ENCODE results near the gene ZNF107.
"Not testable (repeated sequence)": the region's sequence is repeated elsewhere in the genome, so short reads cannot be mapped to it uniquely, and the experiment has no call there.

Gene ZNF107

GRCh38 chr7:64651203-64651602 lies 14.7 kb upstream of the ZNF107 start:
- DNase-seq: no peak

DNA sequence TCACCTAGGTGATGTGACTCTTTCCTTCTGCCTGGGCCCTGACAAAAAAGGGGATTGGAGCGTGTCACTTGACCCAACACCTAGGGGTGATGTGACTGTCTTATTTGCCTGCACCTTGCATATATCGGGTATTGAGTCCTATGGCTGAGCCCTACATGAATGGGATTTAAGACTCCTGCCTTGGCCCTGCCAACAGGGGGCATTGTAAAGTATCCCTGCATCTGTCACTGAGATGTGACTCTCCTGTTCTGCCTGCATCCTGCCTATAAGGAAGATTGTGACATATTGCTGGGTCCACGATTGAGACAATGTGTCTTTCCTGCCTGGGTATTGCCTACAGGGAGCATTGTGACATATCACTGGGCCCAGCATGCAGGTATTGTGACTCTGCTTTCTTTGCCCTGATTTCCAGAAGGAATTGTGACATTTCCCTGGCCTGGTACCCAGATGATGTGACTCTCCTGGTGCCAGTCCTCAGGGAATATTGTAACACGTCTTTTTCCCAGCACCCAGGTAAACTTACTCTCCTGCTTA lies 14.2 kb upstream of the ZNF107 start:
- DNase-seq: no peak

DNA sequence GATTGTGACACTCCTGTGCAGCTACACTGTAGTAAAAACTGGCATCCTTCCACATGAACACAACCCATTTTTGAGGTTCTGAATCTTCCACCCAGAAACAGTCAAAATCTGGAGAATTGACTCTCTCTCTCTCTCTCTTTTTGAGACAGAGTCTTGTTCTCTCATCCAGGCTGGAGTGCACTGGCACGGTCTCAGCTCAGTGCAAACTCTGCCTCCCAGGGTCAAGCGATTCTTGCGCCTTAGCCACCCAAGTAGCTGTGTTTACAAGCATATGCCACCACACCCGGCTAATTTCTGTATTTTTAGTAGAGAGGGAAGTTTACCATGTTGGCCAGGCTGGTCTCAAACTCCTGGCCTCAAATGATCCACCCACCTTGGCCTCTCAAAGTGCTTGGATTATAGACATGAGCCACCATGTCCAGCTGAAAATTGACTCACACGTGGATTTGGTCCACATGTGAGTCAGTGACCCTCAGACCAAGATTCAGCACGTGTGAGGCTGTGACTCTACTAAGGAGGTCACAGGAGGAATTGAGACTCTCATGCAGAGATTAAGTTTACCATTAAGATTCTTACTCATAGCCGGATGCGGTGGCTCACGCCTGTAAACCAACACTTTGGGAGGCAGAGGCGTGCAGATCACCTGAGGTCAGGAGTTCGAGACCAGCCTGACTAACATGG lies 12.1 kb upstream of the ZNF107 start:
- no peak for DNase-seq

DNA sequence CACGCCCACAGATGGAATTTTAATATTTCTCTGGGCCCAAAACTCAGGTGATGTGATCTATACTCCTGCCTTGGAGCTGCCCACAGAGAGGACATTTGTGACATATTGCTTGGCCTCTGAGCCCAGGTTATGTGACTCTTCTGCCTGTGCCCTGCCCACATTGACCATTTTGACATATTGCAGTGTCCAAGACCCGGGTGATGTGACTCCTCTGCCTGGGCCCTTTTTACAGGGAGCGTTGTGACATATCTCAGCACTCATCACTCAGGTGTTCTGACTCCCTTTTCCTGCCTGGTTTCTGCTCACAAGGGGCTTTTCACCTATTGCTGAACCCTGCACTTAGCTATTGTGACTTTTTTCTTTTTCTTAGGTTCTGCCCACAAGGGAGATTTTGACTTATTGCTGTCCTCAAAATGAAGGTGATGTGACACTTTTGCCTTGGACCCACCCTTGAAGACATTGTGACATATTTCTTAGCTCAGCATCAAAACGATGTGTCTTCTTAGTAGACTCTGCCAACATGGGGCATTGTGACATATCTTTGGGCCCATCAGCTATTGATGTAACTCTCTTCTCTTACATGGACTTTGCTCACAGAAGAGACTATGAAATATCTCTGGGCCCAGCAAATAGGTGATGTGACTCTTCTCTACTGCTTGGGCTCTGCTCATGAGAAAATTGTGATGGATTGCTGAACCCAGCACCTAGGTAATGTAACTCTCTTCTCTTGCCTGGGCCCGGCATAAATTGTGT lies 11.0 kb upstream of the ZNF107 start:
- no peak for DNase-seq

DNA sequence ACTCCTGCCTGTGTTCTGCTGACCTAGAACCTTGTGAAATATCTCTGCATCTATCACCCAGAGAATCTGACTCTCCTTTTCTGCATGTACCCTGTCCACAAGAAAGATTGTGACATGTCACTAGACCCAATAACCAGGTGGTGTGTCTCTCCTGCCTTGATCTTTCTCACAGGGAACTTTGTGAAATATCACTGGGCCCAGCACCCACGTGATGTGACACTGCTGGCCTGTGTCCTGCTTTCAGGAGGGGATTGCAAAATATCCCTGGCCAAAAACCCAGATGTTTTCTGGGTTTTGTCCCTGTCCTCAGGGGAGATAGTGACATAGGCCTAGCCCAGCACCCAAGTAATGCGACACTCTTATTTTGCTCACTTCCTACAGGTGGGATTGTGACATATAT lies 10.1 kb upstream of the ZNF107 start:
- no peak for DNase-seq

- no peak for DNase-seq
These were observed 9.4 kb upstream of the ZNF107 start for GRCh38 chr7:64656489-64656888.

DNA sequence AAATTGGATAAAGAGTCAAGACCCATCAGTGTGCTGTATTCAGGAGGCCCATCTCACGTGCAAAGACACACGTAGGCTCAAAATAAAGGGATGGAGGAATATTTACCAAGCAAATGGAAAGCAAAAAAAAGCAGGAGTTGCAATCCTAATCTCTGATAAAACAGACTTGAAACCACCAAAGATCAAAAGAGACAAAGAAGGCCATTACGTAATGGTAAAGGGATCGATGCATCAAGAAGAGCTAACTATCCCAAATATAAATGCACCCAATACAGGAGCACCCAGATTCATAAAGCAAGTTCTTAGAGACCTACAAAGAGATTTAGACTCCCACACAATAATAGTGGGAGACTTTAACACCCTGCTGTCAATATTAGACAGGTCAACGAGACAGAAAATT lies 3.8 kb upstream of the ZNF107 start:
- DNase-seq: not testable (repeated sequence)

- no peak for DNase-seq
These were observed 724 bp downstream of the ZNF107 start for GRCh38 chr7:64666663-64667050.

DNA sequence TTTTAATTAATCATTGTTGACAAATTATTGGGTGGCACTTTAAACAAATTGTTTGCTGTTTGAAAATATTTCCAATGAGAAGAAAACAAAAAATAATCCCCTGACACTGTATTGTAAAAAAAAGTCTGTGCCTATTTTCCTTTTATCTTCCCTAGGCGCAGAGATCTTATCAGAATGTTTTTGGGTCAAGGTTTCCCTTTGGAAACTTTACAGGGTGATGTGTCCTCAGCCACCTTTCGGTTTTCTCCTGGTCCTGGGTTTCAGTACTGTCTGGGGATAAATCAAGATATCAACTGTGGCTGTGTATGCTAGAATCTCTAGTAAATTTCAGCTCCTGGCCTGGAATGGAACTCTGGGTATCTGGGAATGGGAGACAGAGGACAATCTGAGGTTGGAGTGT lies 1.4 kb downstream of the ZNF107 start:
- DNase-seq: no peak

GRCh38 chr7:64672414-64672813 lies 6.5 kb downstream of the ZNF107 start:
- no peak for DNase-seq

- no peak for DNase-seq
These were observed 19.2 kb downstream of the ZNF107 start for GRCh38 chr7:64685091-64685490.

- DNase-seq: no peak
These were observed 19.8 kb downstream of the ZNF107 start for GRCh38 chr7:64685741-64686140.

GRCh38 chr7:64686493-64687184 lies 20.7 kb downstream of the ZNF107 start:
- DNase-seq: no peak

DNA sequence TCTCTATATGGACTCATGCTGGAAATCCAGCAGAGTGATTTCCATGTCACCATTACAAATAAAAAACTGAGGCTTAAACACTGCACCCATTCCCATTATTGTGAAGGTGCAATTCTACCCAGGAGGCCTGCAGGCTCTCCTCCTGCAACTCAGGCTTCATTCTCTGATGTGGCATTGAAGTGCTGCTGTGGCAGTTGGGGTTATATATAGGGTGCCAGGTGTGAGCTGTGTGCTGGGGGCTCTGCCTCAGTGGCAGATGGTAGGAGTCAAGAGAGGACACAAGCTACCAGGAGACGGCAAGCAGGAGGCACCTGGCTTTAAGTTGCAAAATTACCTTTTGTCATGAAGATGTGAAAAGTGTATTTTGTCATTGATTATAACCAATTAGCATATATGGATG lies 21.3 kb downstream of the ZNF107 start:
- DNase-seq: no peak

DNA sequence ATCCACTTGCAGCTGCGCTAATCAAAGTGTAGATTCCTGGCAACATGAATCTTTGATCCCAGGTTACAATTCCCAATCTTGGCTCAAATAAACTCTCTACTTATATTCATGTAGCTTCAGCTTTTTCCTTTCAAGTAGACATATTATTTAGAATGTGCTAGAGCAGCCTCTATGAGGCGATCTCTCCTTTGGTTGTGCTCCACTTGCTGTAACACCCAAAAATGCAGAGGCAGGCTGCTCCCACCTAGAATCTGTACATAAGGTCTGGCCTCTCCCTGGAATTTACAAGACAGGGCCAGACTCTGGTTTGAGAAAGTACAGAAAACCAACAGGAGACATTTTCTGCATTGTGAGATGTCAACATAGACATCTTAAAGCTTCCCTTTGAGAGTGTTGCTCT lies 23.1 kb downstream of the ZNF107 start:
- no peak for DNase-seq

DNA sequence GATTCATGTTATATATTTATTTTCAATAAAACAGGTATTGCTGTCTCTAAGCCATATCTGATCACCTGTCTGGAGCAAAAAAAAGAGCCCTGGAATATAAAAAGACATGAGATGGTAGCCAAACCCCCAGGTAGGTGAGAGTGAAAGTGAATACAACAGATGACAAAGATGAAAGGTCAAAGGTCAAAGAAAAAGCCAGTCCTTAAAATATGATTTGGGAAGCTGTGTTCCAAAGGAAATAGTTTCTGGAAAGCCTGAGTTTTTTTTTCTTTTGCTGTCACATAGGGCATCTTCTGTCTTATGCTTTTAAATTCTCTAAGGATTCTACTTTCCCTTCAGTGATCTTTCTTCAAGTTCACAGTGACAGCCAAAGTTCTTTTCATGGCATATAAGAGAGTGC lies 25.9 kb downstream of the ZNF107 start:
- no peak for DNase-seq

GRCh38 chr7:64697863-64698262 lies 31.9 kb downstream of the ZNF107 start:
- not testable (repeated sequence) for DNase-seq

GRCh38 chr7:64706625-64707292 lies 40.8 kb downstream of the ZNF107 start:
- DNase-seq: no peak

GRCh38 chr7:64717896-64718295 lies 52.0 kb downstream of the ZNF107 start:
- not testable (repeated sequence) for DNase-seq

- no peak for DNase-seq
These were observed 63.3 kb downstream of the ZNF107 start for GRCh38 chr7:64729089-64729848.

DNA sequence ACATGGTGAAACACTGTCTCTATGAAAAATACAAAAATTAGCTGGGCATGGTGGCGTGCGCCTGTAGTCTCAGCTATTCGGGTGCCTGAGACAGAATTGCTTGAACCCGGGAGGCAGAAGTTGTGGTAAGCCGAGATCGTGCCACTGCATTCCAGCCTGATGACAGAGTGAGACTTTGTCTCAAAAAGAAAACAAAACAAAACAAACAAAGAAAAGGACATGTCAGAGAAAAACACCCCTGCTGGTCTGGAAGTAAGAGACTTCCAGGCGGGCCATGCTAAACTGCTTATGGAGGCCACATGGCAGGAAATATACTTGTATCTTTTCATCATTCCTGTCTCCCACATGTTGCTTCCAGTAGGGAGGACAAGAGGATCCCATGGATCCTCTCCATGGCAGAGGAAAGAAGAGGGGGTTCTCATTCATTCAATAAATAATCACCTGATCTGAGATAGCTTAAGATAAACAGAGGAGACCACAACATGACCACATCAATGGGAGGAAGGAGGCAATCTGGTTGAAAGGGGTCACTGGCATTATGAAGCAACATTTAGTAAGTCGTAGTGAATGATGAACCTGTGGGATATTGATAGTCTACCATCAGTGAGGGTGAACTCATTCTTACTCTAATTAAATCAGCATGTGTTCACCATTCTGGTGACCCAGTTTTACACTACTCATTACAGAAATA lies 67.8 kb downstream of the ZNF107 start:
- DNase-seq: no peak

GRCh38 chr7:64736575-64736974 lies 70.6 kb downstream of the ZNF107 start:
- no peak for DNase-seq
